Measurements from ENCODE around the gene UBTD2. TPM values are rescaled to one million over a fixed set of nuclear protein-coding genes. Genes with fewer than 3 reads are reported as not detected.
A peak's percentile ranks its signal among the peaks of the same experiment; 100 is the strongest.

The UBTD2 gene
- total RNA-seq, 1 donor from 2014 or later = 6.8 TPM

- H3K4me1 ChIP-seq = peaks cover 0 to 8% of the 10 kb centered on the region in 2 donors
- H3K27ac ChIP-seq = peak overlapping the region in 1 of 2 donors; percentile 43
- no peaks in the 10 kb centered on the region for H3K36me3 ChIP-seq
- intact Hi-C loops (cut with DNase I) = loop anchor here (5.0 to 10.0 kb wide), 3 partner anchors 270 to 872 kb away; partner anchors contain the start of genes CREBRF, FGF18 and SH3PXD2B
- no peaks in the 10 kb centered on the region for H3K9me3 ChIP-seq
- no peak for TF ChIP-seq CTCF (IDR thresholded peaks at IDR 0.05)
- no peaks in the 10 kb centered on the region for H3K27me3 ChIP-seq
- peak overlapping the region in 1 of 2 donors; percentile 80 for H3K4me3 ChIP-seq
- DNase-seq (ENCODE audit: low spot score in 2 of 2) = no peak
Observed at GRCh38 chr5:172185096-172185461, 98.5 kb downstream of the UBTD2 start.

GRCh38 chr5:172183881-172184280 lies 99.7 kb downstream of the UBTD2 start:
- Histone ChIP-seq H3K27ac (no peak overlapping the region), H3K4me1 (peaks cover 0 to 8% of the 10 kb centered on the region in 2 donors), H3K27me3 (no peaks in the 10 kb centered on the region), H3K4me3 (no peak overlapping the region), H3K36me3 (no peaks in the 10 kb centered on the region), H3K9me3 (no peaks in the 10 kb centered on the region)
- no peak for DNase-seq (ENCODE audit: low spot score in 2 of 2)
- intact Hi-C loops (cut with DNase I) = loop anchor here (10.0 kb wide), 2 partner anchors 271 to 769 kb away; partner anchors contain the start of genes FGF18 and SH3PXD2B
- TF ChIP-seq CTCF (IDR thresholded peaks at IDR 0.05) = no peak

GRCh38 chr5:172182291-172182690 lies 101.3 kb downstream of the UBTD2 start:
- Histone ChIP-seq H3K4me3 (no peak overlapping the region), H3K4me1 (peaks cover 0 to 8% of the 10 kb centered on the region in 2 donors), H3K36me3 (no peaks in the 10 kb centered on the region), H3K27ac (no peak overlapping the region), H3K9me3 (no peaks in the 10 kb centered on the region), H3K27me3 (no peaks in the 10 kb centered on the region)
- intact Hi-C loops (cut with DNase I) = loop anchor here (10.0 kb wide), 2 partner anchors 273 to 767 kb away; partner anchors contain the start of genes FGF18 and SH3PXD2B
- DNase-seq (ENCODE audit: low spot score in 2 of 2) = no peak
- TF ChIP-seq CTCF (IDR thresholded peaks at IDR 0.05) = no peak

GRCh38 chr5:172180936-172181335 lies 102.6 kb downstream of the UBTD2 start:
- Histone ChIP-seq H3K36me3 (no peaks in the 10 kb centered on the region), H3K4me3 (no peak overlapping the region), H3K4me1 (no peaks in the 10 kb centered on the region), H3K9me3 (no peaks in the 10 kb centered on the region), H3K27me3 (no peaks in the 10 kb centered on the region), H3K27ac (no peak overlapping the region)
- no peak for TF ChIP-seq CTCF (IDR thresholded peaks at IDR 0.05)
- DNase-seq (ENCODE audit: low spot score in 2 of 2) = no peak
- intact Hi-C loops (cut with DNase I) = loop anchor here (10.0 kb wide), 2 partner anchors 274 to 766 kb away; partner anchors contain the start of genes FGF18 and SH3PXD2B

- Histone ChIP-seq H3K4me1 (no peaks in the 10 kb centered on the region), H3K9me3 (no peaks in the 10 kb centered on the region), H3K27me3 (no peaks in the 10 kb centered on the region), H3K4me3 (no peak overlapping the region), H3K27ac (peak overlapping the region in 1 of 2 donors; percentile 70), H3K36me3 (no peaks in the 10 kb centered on the region)
- no peak for TF ChIP-seq CTCF (IDR thresholded peaks at IDR 0.05)
- intact Hi-C loops (cut with DNase I) = no loop called here
- DNase-seq (ENCODE audit: low spot score in 2 of 2) = no peak
Observed at GRCh38 chr5:172178991-172179989, 104.3 kb downstream of the UBTD2 start.

Measured in ascending aorta (tissue), 2 donors.